ENCODE results near the gene CABP4. TPM values are rescaled to one million over a fixed set of nuclear protein-coding genes. Genes with fewer than 3 reads are reported as not detected.
"Not testable (repeated sequence)": the region's sequence is repeated elsewhere in the genome, so short reads cannot be mapped to it uniquely, and the experiment has no call there.

The CABP4 gene
- total RNA-seq, 1 donor from 2014 or later = 3.7 TPM

GRCh38 chr11:67472882-67473281 is 17.7 kb downstream of the CABP4 start:
- intact Hi-C loops (cut with micrococcal nuclease) = no loop called here

- intact Hi-C loops (cut with micrococcal nuclease) = not testable (repeated sequence)
Observed at GRCh38 chr11:67476692-67477091, 21.5 kb downstream of the CABP4 start.

- intact Hi-C loops (cut with micrococcal nuclease) = not testable (repeated sequence)
Observed at GRCh38 chr11:67477344-67478050, 22.3 kb downstream of the CABP4 start.

GRCh38 chr11:67482275-67482826 is 27.2 kb downstream of the CABP4 start:
- intact Hi-C loops (cut with micrococcal nuclease) = no loop called here

GRCh38 chr11:67482827-67483798 is 28.0 kb downstream of the CABP4 start, which contains the start of gene AIP:
Gene AIP (plus strand): TSS chr11:67483026. CDS start chr11:67483159, 133 bp downstream.
- intact Hi-C loops (cut with micrococcal nuclease) = loop anchor here (1.0 kb wide), 2 partner anchors 55 to 130 kb away; partner anchors contain the start of genes POLD4 and RPS6KB2

GRCh38 chr11:67483831-67484665 is 28.9 kb downstream of the CABP4 start:
- intact Hi-C loops (cut with micrococcal nuclease) = loop anchor here (1.0 to 2.0 kb wide), 6 partner anchors 15 to 131 kb away; partner anchors contain the start of genes POLD4, RPS6KB2 and TMEM134

GRCh38 chr11:67484847-67485311 is 29.7 kb downstream of the CABP4 start:
- intact Hi-C loops (cut with micrococcal nuclease) = loop anchor here (1.0 to 2.0 kb wide), 5 partner anchors 16 to 83 kb away; partner anchors contain the start of gene TMEM134

- intact Hi-C loops (cut with micrococcal nuclease) = loop anchor here (1.0 to 2.0 kb wide), 2 partner anchors 22 to 47 kb away; no protein-coding TSS in a partner anchor
Observed at GRCh38 chr11:67485873-67486361, 30.8 kb downstream of the CABP4 start.

- intact Hi-C loops (cut with micrococcal nuclease) = no loop called here
Observed at GRCh38 chr11:67486481-67487195, 31.5 kb downstream of the CABP4 start.

GRCh38 chr11:67489203-67489884 is 34.2 kb downstream of the CABP4 start:
- intact Hi-C loops (cut with micrococcal nuclease) = no loop called here

- intact Hi-C loops (cut with micrococcal nuclease) = no loop called here
Observed at GRCh38 chr11:67489885-67490726, 35.0 kb downstream of the CABP4 start.

GRCh38 chr11:67490727-67491065 is 35.5 kb downstream of the CABP4 start:
- intact Hi-C loops (cut with micrococcal nuclease) = no loop called here

- intact Hi-C loops (cut with micrococcal nuclease) = no loop called here
Observed at GRCh38 chr11:67491276-67492068, 36.3 kb downstream of the CABP4 start.

- intact Hi-C loops (cut with micrococcal nuclease) = no loop called here
Observed at GRCh38 chr11:67492069-67492727, 37.0 kb downstream of the CABP4 start.

GRCh38 chr11:67492801-67493547 is 37.8 kb downstream of the CABP4 start:
- intact Hi-C loops (cut with micrococcal nuclease) = no loop called here
